ENCODE data around the gene PIP5K1B.

DNA sequence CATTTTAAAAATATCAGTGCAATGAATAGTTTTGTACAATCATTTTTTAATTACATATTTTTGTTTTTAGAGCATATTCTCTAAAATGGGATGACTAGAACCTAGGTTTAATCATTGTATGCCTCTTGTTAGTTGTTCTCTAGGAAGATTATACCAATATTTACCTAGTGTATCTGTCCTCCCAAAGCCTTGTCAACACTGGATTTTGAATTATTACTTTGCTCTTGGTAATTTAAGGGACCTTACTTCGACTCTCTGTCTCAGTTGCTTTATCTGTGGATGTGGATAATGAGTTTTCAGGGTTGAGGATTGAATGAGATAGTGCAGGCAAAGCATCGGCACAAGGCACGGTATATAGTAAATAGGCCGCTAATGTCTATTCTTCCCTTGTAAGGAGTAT, 10.9 kb upstream of the PIP5K1B start:
- no peak for TF ChIP-seq CTCF (IDR thresholded peaks at IDR 0.05)
- TF ChIP-seq POLR2A (IDR thresholded peaks at IDR 0.05) = no peak

All from uterus (tissue), 2 donors.